Cardiac septum (tissue), 1 donor: ENCODE results near the gene RAB33B. TPM values are rescaled to one million over a fixed set of nuclear protein-coding genes. Genes with fewer than 3 reads are reported as not detected.
"Not testable (repeated sequence)": the region's sequence is repeated elsewhere in the genome, so short reads cannot be mapped to it uniquely, and the experiment has no call there.

ENCODE experiments used
- DNase-seq: peaks from one replicate; pipeline ENCODE4 v3.0.0-alpha.2; 2020; ENCODE audit warnings: low spot score
- intact Hi-C: fragments of 100-400 bp; cut with DNase I; formaldehyde crosslinking; loops from one replicate; pipeline ENCODE4 v1.14.0; 2022
- total RNA-seq: library from RNA; stranded (reverse); fragmentation: NEBNext Ultra II Directional; extraction: Animal tissue kit (Norgen Biotek cat#: 25700); gene quantifications from one replicate; pipeline ENCODE4 v1.2.1, GENCODE V29; 2021
- donor health status: DM: no; HTN: no; CAD: no.

The RAB33B gene
- total RNA-seq, 1 donor from 2014 or later = 8.2 TPM

DNA sequence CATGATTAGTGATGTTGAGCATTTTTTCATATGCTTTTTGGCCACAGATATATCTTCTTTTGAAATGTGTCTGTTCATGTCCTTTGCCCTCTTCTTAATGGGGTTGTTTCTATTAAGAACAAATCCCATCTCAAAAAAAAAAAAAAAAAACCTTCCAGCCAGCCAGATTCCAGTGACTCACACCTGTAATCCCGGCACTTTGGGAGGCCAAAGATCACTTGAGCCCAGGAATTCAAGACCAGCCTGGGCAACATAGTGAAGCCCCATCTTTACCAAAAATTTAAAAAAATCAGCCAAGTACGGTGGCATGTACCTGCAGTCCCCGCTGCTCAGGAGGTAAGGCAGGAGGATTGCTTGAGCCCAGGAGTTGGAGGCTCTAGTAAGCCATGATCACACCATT, 5.1 kb downstream of the RAB33B start:
- intact Hi-C loops = no loop called here

DNA sequence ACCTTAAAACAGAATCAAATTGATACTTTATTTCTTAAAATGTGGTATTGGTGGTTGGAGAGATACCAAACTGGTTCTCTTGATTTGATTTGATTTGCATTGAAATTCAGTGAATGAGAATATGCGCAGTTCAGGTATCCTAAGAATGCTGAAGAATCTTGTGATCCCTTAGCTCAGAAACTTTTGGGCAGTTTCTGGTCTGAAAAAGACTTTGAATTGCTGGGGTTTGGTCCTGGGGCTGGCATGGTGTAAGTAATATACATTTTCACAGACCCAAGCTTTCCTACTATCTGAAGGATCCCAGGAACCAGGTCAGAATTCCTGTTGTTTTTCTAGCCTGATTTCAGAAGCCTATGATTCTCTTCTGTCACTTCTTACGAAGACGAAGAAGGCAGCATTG, 6.6 kb downstream of the RAB33B start:
- DNase-seq = no peak
- intact Hi-C loops = no loop called here

More for the DNA sequence above, 5.1 kb downstream of the RAB33B start:
- DNase-seq = no peak

DNA sequence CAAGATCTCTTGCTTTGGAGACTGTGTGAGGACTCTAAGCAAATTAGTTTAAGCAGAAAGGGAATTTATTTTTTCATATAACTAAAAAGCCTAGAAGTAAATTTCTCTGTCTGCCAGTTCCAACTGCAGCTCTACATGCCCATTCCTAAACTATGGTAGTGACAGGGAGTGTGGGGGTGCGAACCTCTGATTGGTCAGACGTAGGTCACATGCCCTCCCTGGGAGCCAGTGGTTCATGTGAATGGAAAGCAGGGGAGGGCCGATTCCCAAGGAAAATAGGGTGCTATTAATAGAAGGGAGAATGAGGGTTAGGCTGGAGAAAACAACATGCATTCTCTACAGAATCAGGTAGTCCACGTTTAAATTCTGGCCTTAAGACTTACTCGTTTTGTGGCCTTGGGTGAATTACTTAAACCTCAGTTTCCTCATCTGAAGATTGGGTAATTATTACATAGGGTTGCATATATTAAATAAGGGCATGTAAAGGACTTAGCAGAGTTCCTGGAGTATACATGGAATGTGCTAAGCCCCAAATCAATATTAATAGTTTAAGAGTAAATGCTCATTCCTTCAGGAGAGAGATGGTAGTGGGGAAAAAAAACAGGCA, 7.2 kb downstream of the RAB33B start:
- intact Hi-C loops = no loop called here
- no peak for DNase-seq

DNA sequence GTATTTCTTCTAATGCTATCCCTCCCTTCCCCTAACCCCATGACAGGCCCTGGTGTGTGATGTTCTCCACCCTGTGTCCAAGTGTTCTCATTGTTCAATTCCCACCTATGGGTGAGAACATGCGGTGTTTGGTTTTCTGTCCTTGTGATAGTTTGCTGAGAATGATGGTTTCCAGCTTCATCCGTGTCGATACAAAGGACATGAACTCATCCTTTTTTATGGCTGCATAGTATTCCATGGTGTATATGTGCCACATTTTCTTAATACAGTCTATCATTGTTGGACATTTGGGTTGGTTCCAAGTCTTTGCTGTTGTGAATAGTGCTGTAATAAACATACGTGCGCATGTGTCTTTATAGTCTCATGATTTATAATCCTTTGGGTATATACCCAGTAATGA, 10.6 kb downstream of the RAB33B start:
- intact Hi-C loops, DNase-seq: not testable (repeated sequence)

DNA sequence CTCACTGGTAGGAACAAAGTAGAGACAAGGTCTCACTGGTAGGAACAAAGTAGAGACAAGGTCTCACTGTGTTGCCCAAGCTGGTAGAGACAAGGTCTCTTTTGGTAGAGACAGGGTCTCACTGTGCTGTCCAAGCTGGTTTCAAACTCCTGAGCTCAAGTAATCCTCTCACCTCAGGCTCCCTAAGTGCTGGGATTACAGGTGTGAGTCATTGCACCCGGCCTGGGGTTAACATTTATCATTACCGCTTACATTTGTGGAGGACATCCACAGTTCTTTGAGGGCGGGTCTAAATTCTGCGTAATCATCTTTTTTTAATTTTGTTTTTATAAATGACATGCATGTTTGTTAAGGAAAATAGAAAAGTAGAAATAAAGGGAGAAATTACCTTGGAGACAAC, 12.0 kb downstream of the RAB33B start:
- DNase-seq = no peak
- intact Hi-C loops = no loop called here

DNA sequence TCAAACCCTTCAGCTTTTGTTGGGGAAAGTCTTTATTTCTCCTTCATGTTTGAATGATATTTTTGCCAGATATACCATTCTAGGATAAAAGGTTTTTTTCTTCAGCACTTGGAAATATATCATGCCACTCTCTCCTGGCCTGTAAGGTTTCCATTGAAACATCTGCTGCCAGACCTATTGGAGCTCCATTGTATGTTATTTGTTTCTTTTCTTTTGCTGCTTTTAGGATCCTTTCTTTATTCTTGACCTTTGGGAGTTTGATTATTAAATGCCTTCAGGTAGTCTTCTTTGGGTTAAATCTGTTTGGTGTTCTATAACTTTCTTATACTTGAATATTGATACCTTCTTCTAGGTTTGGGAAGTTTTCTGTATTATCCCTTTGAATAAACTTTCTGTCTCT, 14.8 kb downstream of the RAB33B start:
- DNase-seq, intact Hi-C loops: not testable (repeated sequence)

- DNase-seq = no peak
- intact Hi-C loops = no loop called here
These were observed 15.3 kb downstream of the RAB33B start for GRCh38 chr4:139469216-139469615.

- intact Hi-C loops = no loop called here
- DNase-seq = no peak
These were observed 15.9 kb downstream of the RAB33B start for GRCh38 chr4:139469869-139470268.

GRCh38 chr4:139470295-139470694, 16.4 kb downstream of the RAB33B start:
- intact Hi-C loops = no loop called here

GRCh38 chr4:139470997-139471665, 17.2 kb downstream of the RAB33B start:
- intact Hi-C loops = no loop called here
- DNase-seq = no peak

More at GRCh38 chr4:139470295-139470694, 16.4 kb downstream of the RAB33B start:
- no peak for DNase-seq

- no peak for DNase-seq
- intact Hi-C loops = no loop called here
These were observed 18.9 kb downstream of the RAB33B start for GRCh38 chr4:139472852-139473251.

DNA sequence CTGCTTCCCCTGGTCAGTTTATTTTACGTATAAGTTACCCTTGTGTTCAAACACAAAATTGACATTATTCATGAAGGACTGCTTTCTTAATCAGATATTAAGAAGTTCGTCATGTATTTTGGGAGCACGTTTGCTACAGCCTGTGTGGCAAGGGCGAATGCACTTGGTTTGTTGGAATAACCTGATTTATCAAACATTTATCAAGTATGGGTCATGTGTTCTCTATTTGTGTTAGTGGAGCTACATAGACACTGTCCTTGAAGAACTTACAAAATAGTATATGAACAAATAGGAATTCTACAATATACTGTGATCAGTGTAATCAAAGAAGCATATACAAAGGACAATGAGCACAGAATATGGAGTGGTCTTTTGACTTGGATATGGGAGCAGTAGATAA, 22.4 kb downstream of the RAB33B start:
- intact Hi-C loops = no loop called here
- DNase-seq = no peak

DNA sequence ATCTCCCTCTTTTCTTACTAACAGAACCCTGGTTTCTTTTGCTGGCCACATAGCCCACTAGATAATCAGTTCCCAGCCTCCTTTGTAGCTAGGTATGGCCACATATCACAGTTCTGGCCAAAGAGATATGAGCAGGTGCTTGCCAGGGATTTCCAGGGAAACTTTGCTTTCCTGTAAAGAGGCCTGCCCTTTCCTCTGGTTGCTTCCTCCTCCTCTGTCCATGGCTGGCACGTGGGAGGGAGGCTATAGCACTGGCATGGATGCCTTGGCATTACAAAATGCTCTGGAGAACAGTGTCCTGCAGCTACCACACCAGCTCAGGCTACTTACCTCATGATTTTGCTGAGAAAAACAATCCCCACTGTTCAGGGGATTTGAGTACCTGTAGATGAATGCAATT, 27.5 kb downstream of the RAB33B start:
- no peak for DNase-seq
- intact Hi-C loops = no loop called here

DNA sequence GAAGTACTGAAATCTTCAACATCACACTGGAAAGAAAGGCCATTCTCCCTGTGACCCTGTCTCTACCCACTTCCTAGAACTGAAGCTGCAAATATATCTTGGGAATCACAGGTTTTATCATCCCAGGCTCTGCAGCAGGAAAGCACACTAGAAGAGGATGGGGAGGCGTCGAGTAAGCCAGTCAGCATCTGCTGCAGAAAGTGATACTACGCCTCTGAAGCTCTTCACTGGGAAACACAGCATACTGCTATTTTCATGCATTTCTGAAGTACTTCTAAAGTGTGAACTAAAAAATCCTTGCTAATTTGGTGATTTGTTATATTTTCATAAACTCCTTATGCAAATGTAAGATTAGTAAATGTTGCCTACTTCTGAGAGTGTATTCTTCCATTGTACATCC, 29.1 kb downstream of the RAB33B start:
- intact Hi-C loops = no loop called here
- no peak for DNase-seq

- intact Hi-C loops = no loop called here
- no peak for DNase-seq
These were observed 30.9 kb downstream of the RAB33B start for GRCh38 chr4:139484783-139485311.

DNA sequence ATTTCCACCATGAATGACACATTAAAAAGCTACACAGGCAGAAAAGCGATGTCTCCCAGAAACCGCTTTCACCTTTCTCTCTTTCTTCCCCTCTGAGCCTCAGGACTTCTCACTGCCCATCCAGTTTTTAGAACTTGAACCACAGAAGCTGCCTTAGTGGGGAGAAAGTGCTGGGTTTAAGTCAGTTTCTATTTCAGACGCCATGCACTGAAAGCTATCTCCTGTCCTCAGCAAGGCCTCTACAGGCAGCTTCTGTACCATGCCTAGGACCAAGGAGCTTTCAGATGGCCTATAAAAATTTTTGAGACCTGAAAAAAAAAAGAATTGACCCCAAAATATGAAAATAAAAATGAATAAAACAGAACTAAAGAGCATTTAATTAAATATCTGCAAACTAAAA, 34.5 kb downstream of the RAB33B start:
- no peak for DNase-seq
- intact Hi-C loops = no loop called here

GRCh38 chr4:139489638-139490037, 35.7 kb downstream of the RAB33B start:
- intact Hi-C loops = no loop called here
- no peak for DNase-seq

GRCh38 chr4:139492429-139492828, 38.5 kb downstream of the RAB33B start:
- no peak for DNase-seq
- intact Hi-C loops = no loop called here

DNA sequence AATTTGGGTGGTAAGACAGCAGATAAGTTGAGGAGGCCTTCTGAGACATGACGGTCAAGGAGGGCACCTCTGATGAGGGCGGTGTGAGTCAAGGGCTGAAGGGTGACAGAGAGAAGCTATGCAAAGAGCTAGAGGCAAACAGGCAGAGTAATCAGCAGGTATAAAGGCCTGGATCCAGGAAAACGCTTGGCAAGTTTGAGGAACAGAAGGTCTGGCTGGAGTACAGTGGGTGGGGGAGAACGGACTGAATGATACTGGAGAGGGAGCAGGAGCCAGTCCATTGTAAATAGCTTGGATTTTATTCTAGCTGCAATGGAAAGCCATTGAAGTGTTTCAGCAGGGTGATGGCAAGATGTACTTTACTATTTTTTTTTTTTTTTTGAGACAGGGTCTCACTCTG, 39.3 kb downstream of the RAB33B start:
- intact Hi-C loops = no loop called here
- no peak for DNase-seq

- no peak for DNase-seq
- intact Hi-C loops = loop anchor here (5.0 kb wide), 2 partner anchors 133 to 153 kb away; no protein-coding TSS in a partner anchor
These were observed 45.3 kb downstream of the RAB33B start for GRCh38 chr4:139499186-139499585.

DNA sequence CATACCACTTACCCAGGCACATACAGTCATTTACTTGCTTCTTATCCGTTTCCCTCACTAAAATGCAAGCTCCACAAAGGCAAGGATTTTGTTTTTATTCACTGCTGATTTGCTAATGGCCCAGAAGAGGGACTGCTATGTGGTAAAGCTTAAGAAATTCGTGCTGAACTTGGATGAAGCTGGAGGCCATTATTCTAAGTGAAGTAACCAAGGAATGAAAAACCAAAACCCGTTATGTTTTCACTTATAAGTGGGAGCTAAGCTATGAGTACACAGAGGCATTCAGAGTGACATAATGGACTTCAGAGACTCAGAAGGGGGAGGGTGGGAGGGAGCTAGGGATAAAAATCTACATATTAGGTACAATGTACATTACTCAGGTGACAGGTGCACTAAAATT, 47.2 kb downstream of the RAB33B start:
- DNase-seq = no peak
- intact Hi-C loops = loop anchor here (10.0 kb wide), 1 partner anchor 86 kb away; no protein-coding TSS in a partner anchor
